ENCODE measurements around the gene NEK2.
"Not testable (repeated sequence)": the region's sequence is repeated elsewhere in the genome, so short reads cannot be mapped to it uniquely, and the experiment has no call there.

The NEK2 gene

DNA sequence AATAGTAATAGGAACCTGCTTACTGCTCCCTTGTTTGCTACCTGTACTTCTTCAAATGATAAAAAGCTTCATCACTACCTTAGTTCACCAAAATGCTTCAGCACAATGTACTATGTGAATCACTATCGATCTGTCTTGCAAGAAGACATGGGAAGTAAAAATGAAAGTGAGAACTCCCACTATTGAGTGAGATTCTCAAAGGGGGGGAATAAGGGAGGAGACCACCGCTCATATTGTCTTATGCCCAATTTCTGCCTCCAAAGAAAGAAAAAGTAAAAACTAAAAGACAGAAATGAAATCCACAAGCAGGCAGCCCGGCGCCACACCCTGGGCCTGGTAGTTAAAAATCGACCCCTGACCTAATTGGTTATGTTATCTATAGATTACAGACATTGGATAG lies 18.5 kb upstream of the NEK2 start:
- not testable (repeated sequence) for DNase-seq

DNA sequence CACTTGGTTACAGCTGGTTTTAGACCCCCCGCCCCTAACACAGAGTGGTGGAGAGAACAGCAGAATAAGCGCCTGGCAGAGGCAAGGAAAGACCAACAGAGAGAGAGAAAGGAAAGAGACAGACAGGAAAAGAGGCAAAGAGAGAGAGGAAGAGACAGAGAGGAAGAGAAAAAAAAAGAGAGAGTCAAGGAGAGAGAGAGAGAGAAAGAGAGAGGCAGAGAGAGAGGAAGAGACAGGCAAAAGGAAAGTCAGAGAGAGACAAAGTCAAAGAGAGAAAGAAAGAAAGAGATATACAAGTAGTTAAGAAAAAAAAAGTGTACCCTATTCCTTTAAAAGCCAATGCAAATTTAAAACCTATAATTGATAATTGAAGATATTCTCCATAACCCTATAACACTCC lies 13.0 kb upstream of the NEK2 start:
- DNase-seq = no peak

GRCh38 chr1:211687462-211688215 lies 12.2 kb upstream of the NEK2 start:
- no peak for DNase-seq

DNA sequence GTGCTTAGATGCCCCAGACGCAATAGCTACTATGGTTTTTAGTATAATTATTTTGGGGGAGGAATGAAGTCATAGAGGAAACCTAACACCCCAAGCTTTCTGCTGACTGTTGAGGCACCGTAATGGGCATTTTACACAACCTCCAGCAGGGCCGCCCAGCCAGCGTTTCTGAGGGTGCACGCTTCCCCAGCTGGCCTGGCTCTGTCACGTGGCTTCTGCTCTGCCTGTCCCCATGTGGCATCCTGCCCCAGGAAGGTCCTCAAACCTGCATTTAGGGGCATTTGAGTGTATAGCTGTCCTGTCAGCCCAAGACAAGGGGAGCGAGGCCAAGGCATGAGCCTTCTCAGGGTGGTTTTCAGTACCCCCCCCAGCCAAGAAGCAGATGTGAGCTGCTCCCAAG lies 10.4 kb upstream of the NEK2 start:
- no peak for DNase-seq

GRCh38 chr1:211684791-211685190 lies 9.4 kb upstream of the NEK2 start:
- no peak for DNase-seq

DNA sequence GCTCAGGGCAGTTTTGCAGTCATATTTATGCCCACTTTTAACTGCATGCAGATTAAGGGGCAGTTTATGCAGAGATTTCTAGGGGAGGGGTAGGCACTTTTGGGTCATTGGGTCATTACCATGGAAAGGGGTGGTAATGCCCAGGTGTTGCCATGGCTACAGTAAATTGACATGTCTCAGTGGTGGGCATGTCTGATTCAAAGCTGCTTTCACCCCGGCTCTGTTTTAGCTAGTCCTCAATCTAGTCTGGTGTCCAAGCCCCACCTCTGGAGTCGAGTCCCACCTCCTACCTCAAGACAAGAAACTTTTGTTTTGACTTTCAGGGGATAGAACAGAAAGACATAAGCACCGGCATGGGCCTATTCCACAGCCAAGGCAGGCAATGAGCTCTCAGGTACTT lies 8.9 kb upstream of the NEK2 start:
- DNase-seq = no peak

DNA sequence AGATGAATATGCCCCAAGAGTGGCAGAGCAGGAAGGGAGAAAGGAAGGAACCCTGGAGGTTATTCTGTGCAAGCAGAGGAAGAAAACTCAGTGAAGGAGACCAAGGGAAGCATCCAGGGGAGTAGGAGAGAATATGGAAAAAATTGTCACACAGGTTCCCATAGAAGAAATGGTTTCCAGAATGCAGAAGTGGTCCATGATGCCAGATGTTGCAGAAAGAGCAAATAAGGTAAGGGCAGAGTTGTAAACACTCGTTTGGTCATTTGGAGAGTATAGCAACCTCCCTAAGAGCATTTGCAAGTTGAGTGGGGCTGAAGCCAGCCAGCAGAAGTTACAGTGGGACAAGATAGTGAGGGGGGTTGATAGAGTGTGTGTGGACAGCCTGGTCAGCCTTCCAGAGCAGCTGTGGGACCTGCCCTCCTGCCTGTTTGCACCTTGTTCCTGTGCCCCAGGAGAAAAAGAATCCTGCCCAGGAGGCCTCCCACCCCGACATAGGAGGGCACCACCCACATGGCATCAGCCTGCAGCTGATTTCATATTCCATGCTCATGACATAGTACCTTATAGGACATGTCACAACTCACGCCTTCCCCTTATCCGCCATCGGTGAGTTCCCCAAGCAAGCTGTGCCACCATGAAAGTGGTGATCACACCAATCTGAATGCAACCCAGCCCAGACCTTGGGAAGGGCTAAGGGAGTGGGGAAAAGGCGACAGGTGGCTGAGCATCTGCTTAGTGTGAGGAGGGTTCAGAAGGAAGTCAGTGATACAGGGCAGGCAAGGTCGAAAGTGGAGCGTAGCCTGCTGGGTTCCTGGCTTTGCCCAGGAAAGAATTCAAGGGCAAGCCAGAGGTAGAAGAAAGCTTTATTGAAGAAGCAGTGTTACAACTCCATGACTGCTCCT lies 8.2 kb upstream of the NEK2 start:
- DNase-seq = no peak

- not testable (repeated sequence) for DNase-seq
Measured at GRCh38 chr1:211682186-211682585, 6.8 kb upstream of the NEK2 start.

DNA sequence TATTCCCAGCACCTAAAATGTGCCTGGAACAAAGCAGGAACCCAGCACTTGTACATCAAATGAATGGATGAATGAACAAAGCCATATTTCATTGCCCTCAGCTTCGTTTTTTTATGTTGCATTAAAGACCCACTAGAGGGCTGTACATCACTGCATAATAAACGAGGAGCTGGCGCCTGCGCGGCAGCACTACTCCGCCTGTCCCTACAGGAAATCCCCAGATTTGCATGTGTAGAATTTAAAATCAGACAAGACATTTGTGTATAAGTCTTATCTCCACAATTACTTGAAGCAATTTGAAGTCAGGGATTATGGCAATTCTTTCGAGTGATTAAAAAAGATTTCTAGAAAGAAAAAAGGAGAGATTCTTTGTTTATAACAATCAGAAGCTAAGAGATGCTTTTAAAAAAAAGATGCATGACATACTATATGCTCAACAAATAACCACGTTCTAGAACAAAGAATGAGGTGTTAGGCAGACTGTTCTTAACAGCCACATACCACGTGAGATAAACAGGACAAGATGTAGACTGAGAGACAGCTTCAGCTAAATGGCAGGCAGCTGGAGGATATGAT lies 5.4 kb upstream of the NEK2 start:
- peak; percentile 44 for DNase-seq

DNA sequence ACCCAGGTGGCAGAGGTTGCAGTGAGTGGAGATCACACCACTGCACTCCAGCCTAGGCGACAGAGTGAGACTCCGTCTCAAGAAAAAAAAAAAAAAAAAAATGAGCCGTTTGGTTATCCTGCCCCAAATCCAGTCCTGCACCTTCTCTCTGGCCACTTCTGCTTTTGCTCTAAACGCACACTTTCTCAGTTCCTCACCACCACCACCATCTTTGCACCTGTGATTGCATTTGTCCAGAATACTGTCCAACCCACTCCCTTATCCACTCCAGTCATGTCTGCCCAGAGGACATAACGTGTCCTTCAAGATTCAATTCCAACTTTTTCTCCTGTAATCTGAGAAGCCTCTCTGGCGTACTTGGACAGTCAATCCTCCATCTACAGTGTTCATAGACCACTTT lies 2.2 kb upstream of the NEK2 start:
- DNase-seq = no peak

- DNase-seq = no peak
Measured at GRCh38 chr1:211676761-211677160, 1.3 kb upstream of the NEK2 start.

DNA sequence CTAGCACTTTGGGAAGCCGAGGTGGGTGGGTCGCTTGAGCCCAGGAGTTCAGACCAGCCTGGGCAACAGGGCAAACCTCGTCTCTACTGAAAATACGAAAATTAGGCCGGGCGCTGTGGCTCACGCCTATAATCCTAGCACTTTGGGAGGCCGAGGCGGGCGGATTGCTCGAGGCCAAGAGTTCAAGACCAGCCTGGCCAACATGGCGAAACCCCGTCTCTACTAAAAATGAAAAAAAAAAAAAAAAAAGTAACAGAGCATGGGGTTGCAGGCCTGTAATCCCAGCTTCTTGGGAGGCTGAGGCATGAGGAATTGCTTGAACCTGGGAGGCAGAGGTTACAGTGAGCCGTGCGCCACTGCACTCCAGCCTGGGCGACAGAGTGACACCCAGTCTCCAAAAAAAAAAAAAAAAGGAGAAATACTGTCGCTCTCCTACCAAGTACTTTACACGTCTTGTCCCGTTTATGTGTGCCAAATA lies 724 bp upstream of the NEK2 start:
- DNase-seq = no peak

GRCh38 chr1:211667065-211667617 lies 8.3 kb downstream of the NEK2 start:
- DNase-seq = no peak

- no peak for DNase-seq
Measured at GRCh38 chr1:211660718-211661222, 14.7 kb downstream of the NEK2 start.

GRCh38 chr1:211656728-211657127 lies 18.7 kb downstream of the NEK2 start:
- no peak for DNase-seq

DNA sequence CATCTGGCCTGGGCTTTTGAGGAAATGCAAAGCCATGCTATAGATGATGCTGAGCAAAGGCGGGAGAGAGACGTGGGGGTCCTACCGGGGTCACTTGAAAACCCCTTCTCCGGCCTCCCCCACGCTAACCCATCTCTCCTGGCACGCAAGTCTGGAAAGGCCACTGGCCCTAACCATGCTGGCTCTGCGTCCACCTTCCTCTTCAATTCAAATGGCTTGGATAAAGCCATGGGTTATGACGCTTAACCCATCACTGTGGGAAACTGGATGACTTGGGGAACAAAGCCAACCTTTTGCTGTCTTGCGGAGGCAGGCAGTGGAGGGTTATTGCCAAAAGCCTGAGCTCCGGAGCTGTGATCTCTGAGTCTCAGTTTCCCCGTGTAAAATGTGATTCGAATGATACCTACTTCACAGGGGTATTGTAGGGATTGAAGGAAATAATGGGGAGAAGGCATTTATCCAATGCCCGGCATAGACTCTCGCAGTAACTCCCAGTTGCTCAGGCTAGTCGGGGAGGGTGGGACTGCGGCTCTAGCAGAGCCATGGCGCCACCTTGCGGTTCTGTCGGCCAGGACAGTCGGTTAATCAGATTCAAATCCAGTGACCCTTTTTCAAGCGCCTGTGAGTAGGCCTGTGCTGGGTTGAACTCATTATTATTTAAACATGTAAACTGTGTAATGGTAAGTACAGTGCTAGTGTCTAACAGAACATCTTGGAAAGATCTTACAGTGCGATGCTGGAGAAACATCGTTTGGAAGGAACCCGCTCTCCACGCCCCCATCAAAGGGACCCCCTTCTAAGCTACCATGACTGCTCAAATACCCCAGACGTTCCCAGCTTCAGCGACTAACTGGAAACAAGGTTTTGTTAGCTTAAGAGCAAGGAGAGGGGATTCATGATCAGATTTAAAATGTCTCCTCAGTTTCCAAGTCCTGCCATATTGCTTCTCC lies 20.3 kb downstream of the NEK2 start:
- DNase-seq = peak; percentile 64

GRCh38 chr1:211653959-211654496 lies 21.4 kb downstream of the NEK2 start:
- DNase-seq = no peak

GRCh38 chr1:211653293-211653692 lies 22.1 kb downstream of the NEK2 start:
- DNase-seq = no peak

DNA sequence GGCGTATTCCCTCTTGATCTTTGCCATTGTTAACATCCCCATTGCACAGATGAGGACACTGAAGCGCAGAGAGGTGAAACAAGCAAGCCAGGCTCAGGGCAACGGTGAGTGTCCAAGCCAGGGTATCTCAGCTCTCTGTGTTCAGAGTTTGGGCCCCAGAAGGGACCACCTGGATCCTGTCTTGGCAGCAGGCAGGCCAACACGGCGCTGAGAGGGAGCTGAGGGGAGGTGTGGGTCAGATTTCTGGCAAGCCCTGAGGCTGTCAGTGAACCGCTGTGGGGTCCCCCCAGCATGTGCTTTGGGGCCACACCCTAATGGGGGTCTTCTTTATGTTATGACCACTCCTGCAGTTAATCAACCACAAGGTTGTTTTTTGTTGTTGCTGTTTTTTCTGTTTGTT lies 23.1 kb downstream of the NEK2 start:
- DNase-seq = no peak

DNA sequence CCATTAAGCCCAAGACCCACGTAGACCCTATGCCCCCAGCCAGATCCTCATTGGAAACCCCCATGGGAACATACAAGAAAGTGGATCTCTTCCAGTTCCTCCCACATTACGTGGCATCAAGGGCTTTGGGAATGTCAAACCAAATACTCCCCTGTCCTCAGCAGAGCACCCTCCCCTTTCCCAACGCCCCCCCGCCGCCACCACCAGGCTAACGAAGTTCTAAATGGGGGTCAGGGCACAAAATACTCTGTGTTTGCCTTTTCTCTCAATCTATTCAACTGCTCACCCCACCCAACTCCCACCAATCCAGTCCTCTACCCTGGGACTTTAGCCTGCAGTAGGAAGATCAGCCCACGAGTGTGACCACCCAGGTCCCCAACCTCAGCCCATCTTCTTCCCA lies 24.5 kb downstream of the NEK2 start:
- no peak for DNase-seq
